GM18873 (cell line): ENCODE measurements around the gene PCDH19.

Experiments
- ATAC-seq: cut with Tn5 transposase; IDR thresholded peaks from one replicate; pipeline ENCODE4 v1.9.1; 2021; ENCODE audit warnings: mild to moderate bottlenecking, moderate library complexity, moderate number of reproducible peaks; ENCODE audit not compliant: unreplicated experiment, low FRiP score

PCDH19 gene

GRCh38 chrX:100405424-100405823, 4.6 kb downstream of the PCDH19 start:
- no peak for ATAC-seq

DNA sequence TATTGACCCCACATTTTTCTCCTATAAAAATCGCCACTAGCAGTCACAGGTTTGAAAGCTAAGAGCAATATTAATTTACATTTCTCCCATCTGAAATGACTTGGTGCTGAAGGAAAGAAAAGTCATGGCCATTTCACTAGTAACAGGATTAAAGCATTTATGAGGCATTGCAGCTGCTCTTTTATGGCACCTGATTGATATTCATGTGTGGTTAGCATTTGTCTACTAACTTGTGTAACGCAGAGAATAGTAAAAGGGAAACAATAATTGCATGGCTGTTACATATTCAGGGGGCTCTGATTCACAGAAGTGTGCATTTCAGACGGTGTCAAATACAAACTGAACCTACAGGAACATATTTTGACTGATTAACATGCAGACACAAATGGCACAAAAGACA, 5.2 kb downstream of the PCDH19 start:
- no peak for ATAC-seq

DNA sequence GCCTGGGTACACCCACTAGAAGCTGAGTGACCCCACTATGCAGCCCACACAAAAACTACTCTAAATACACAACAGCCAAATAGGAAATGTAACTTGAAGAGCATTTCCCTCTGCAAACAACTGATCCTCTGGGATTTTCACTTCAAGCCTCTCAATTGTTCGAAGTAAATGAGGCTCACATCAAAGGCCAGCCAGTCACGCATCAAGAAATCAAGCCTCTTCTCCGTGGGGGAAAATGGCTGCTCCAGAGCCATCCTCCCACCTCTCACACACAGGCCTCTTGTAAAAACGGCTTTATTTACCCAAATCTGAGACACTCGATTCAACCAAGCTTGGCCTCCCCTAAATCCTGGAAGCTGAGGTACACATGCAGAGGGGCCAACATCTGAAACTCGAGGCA, 14.3 kb downstream of the PCDH19 start:
- ATAC-seq: no peak

GRCh38 chrX:100381619-100382018, 28.5 kb downstream of the PCDH19 start:
- no peak for ATAC-seq

GRCh38 chrX:100379388-100379986, 30.6 kb downstream of the PCDH19 start:
- ATAC-seq: no peak

- ATAC-seq: no peak
Measured at GRCh38 chrX:100377826-100378225, 32.2 kb downstream of the PCDH19 start.

DNA sequence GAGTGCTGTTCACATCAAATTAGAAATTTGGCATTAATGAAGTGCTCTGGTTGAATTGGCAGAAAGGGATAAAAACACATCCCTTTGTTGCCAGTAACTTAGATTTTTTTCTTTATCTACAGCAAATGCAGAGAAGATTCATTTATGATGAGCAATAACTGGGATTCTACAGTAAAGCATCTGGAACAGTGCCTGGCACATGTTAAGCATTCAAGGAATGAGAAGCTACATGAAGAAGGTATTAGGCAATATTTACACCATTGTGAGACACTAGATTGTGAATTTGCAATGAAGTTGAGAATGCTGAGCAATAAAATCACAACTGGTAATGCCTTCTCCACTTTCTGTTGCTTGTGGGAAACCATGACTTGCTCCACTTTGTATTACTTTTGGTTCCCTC, 33.5 kb downstream of the PCDH19 start:
- ATAC-seq: no peak

- ATAC-seq: no peak
Measured at GRCh38 chrX:100373673-100374072, 36.4 kb downstream of the PCDH19 start.

GRCh38 chrX:100368167-100368566, 41.9 kb downstream of the PCDH19 start:
- no peak for ATAC-seq

DNA sequence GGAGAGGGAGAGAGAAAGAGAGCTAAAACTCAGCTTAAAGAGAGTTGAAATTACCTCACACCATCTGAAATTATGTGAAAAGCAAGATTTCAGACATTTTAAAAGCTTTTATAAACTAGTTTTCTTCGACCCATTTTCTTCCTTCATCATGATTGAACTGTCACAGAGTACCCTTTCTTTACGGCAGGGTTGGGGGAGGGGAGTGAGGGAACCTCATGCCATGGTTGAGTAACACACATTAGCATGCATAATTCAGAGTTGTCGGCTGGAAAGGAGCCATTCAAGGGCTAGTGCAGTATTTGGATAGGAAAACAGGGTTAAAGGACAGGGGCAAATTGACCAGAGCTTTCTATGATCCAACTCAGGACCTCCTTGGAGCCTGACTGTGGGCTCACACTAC, 46.2 kb downstream of the PCDH19 start:
- ATAC-seq: no peak

GRCh38 chrX:100358766-100359165, 51.3 kb downstream of the PCDH19 start:
- ATAC-seq: no peak

DNA sequence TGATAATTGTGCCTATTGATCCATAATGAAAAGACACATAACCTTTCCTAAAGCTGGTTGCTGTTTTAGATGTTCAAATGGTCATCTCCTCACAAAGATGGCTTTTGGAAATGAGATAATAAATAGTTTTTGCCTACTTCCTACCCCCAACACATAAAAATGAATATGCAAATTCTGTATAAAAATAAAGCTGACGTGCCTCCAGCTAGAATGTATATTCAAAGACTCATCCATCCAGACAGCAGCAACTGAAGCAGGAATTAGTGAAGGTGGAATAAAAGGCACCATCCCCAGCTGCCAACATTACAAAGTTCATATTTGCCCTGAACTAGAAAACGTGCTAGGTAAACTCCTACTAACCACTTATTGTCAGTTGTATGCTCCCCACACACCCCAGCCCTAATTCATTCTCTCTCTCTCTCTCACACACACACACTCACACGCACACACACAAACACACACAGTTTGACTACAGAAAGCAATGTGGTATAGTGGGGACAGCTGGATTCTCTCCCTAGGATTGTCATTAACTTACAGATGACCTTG, 53.6 kb downstream of the PCDH19 start:
- no peak for ATAC-seq

- no peak for ATAC-seq
Measured at GRCh38 chrX:100355680-100356079, 54.4 kb downstream of the PCDH19 start.

- no peak for ATAC-seq
Measured at GRCh38 chrX:100353326-100353725, 56.7 kb downstream of the PCDH19 start.

DNA sequence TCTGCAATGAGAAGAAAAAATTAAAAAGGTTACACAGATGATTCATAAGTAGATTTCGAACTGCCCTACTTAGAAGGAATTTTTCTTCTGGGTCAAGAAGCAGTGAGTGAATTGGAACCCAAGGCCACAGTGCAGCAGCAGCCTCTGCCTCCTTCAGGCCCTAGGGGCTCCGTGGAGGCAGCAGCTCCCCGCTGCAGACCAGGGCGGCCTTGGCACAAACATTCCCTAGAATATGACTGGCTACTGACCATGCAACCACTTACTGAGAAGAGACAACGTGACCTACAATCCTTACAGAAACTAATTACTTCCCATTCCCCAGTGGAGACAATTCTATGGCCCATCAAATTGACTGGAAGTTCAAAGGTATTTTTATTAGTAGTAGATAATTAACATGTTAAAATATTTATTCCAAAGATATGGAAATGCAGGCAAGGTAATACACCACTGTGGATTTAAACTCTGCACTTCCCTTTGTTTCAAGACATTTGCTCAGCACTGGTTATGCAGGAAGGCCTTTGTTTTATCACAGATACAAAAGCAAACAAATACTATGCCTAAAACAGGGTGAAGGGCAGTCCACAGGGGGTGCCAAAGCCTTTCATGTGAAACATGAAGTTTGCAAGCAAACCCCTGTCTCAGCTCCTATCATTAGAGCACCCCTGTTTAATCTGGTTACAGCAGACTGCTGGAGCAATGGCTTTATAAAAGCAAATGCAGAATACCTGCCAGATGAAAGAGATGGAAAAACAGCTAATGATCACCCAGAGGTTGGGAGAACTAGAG, 59.2 kb downstream of the PCDH19 start:
- ATAC-seq: no peak

DNA sequence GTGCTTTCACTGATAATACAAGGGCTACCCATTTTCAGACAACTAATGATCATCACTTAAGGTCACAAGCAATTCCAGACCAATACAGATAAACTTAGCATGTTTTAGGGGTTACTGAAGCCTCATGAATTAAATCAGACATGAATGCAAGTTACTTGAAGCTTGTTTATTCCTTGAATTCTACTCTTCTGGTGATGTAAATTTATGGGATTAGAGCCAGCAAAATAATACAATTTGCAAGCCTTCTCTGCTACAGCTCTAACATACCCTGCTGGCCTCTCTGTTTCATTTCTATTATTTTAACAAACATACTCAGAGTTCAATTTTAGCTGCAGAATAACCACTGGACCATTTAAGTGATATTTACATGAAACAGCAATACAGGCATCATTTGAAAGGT, 60.7 kb downstream of the PCDH19 start:
- no peak for ATAC-seq

DNA sequence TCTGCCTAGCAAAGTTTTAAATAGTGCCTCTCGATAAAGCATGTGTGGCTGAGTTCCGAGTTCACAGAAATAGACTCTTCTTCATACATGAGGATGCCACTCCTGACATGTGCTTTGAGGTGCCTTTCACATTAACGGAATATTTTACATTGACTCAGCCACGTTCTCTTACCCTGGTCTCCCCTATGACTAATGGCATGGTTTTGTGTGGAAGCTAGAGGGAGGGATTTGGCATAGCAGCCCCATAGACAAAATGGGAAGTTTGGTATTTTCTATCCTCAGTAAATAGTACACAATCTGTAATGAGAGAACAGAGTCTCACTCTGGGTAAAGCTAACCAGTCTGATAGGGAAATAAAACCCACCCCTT, 68.9 kb downstream of the PCDH19 start:
- ATAC-seq: no peak

GRCh38 chrX:100340491-100341141, 69.5 kb downstream of the PCDH19 start:
- no peak for ATAC-seq

DNA sequence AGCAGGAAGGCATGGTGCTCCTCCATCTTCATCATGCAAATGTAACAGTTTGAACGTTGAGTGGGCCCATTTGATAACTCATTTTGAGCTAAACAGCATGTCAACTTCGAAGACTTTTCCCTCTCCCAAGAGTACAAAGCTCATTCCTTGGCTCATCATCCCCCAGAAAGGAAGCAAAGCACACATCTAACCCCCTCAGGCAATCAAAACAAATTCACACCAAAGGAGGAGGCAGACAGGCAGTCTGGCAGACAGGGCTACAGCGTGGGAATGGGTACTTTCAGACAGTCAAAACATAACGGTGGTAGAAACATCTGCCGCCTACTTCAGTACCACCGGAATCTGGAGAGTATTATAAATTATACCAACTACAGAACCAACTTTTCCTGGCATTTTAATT, 81.7 kb downstream of the PCDH19 start:
- ATAC-seq: no peak

GRCh38 chrX:100319716-100320115, 90.4 kb downstream of the PCDH19 start:
- ATAC-seq: no peak

DNA sequence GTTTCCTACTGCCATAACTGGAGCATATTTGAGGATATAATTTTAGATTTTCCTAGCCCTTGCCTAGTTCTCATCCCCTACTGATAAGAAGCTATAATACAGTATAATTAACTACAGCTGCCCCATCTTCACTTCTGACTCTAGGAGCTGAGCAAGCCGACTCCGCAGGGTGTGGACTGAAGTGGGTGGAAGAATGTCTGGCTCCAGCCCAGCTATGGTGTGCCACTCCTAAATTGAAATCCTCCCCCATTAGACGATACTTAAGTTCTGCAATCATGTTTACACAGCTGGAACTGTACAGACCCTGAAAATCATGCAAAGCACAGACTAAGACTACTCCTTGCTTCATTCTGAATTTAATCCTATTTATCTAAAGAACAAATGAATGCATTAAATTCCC, 93.1 kb downstream of the PCDH19 start:
- no peak for ATAC-seq

DNA sequence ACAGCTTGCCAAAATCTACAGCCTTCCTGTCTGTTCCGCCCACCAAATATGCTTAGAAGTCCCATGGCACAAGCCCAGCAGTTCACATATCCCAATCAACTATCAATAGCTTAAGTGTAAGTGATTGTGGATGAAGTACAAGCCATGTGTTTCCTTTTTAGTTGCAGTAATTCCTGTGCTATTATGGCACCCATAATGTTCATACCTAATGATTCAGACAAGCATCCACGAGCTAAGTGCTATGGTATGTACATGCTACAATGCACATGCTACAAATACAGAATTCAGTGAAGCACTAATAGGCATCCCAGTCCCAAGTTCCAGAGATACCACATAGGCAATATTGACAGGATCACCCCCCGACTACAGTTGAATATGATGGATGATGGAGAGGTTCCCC, 94.5 kb downstream of the PCDH19 start:
- no peak for ATAC-seq
